ENCODE measurements around the gene MAFB. TPM values are rescaled to one million over a fixed set of nuclear protein-coding genes. Genes with fewer than 3 reads are reported as not detected.

Gene MAFB
- total RNA-seq, 2 experiments from 2014 or later = 0.28 to 0.33 TPM

DNA sequence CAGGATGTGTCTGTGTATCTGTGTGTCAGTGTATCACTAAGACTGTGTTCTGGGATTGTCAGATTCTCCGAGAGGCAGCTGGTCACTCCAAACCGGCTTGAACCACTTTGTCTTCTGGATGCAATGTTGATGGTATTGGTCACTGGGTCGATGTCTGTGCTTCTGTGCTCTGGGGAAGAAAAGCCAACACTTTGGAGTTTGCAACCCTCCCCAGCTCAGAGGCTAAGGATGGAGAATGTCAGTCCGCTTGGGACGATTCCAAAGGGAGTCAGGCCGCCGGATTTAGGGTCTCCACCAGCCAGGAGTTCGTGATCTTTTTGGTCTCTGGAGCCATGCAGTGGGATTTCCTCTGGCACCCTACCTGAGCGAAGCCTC, 5.2 kb downstream of the MAFB start:
- Mint-ChIP-seq H3K27ac (no peak overlapping the region), H3K4me1 (peaks cover 11% of the 10 kb centered on the region), H3K36me3 (ENCODE audit: low read depth) (no peaks in the 10 kb centered on the region), H3K9me3 (no peaks in the 10 kb centered on the region), H3K27me3 (peaks cover 83% of the 10 kb centered on the region), H3K4me3 (no peak overlapping the region)
- POLR2A ChIA-PET = no interaction called here
- CTCF ChIA-PET = no interaction called here
- DNase-seq = no peak

- Mint-ChIP-seq H3K27me3 (peaks cover 80% of the 10 kb centered on the region), H3K27ac (no peak overlapping the region)
- DNase-seq = no peak
These were observed 5.7 kb downstream of the MAFB start for GRCh38 chr20:40683221-40683893.

GRCh38 chr20:40682104-40682981, 6.7 kb downstream of the MAFB start:
- peaks cover 6% of the 10 kb centered on the region for H3K4me1 Mint-ChIP-seq
- no peaks in the 10 kb centered on the region for H3K36me3 Mint-ChIP-seq (ENCODE audit: low read depth)
- H3K27me3 Mint-ChIP-seq = peaks cover 77% of the 10 kb centered on the region
- no peak overlapping the region for H3K27ac Mint-ChIP-seq
- DNase-seq = no peak
- ChIA-PET POLR2A (interaction anchor here (0.5 kb wide), 1 partner anchor 188 kb away, joined by 3 read pairs; no protein-coding TSS in a partner anchor), CTCF (no interaction called here)
- no peak overlapping the region for H3K4me3 Mint-ChIP-seq
- H3K9me3 Mint-ChIP-seq = no peaks in the 10 kb centered on the region

More at GRCh38 chr20:40683221-40683893, 5.7 kb downstream of the MAFB start:
- ChIA-PET CTCF (no interaction called here), POLR2A (no interaction called here)
- Mint-ChIP-seq H3K36me3 (ENCODE audit: low read depth) (no peaks in the 10 kb centered on the region), H3K4me3 (no peak overlapping the region), H3K4me1 (peaks cover 8% of the 10 kb centered on the region), H3K9me3 (no peaks in the 10 kb centered on the region)

- no peak for DNase-seq
- Mint-ChIP-seq H3K4me3 (no peak overlapping the region), H3K9me3 (no peaks in the 10 kb centered on the region), H3K27me3 (peaks cover 75% of the 10 kb centered on the region), H3K4me1 (peaks cover 6% of the 10 kb centered on the region), H3K27ac (no peak overlapping the region), H3K36me3 (ENCODE audit: low read depth) (no peaks in the 10 kb centered on the region)
- ChIA-PET CTCF (no interaction called here), POLR2A (no interaction called here)
These were observed 7.4 kb downstream of the MAFB start for GRCh38 chr20:40681684-40682083.

GRCh38 chr20:40681165-40681564, 7.9 kb downstream of the MAFB start:
- ChIA-PET CTCF (interaction anchor here (2.0 kb wide), 1 partner anchor 9 kb away, joined by 6 read pairs; no protein-coding TSS in a partner anchor), POLR2A (no interaction called here)
- Mint-ChIP-seq H3K27ac (no peak overlapping the region), H3K4me3 (no peak overlapping the region), H3K36me3 (ENCODE audit: low read depth) (no peaks in the 10 kb centered on the region), H3K27me3 (peaks cover 75% of the 10 kb centered on the region), H3K4me1 (peaks cover 6% of the 10 kb centered on the region), H3K9me3 (no peaks in the 10 kb centered on the region)
- no peak for DNase-seq

- Mint-ChIP-seq H3K27me3 (peaks cover 71% of the 10 kb centered on the region), H3K4me1 (peaks cover 6% of the 10 kb centered on the region), H3K4me3 (no peak overlapping the region), H3K9me3 (no peaks in the 10 kb centered on the region), H3K27ac (no peak overlapping the region), H3K36me3 (ENCODE audit: low read depth) (no peaks in the 10 kb centered on the region)
- DNase-seq = no peak
- ChIA-PET CTCF (interaction anchor here (2.0 kb wide), 1 partner anchor 10 kb away, joined by 6 read pairs; no protein-coding TSS in a partner anchor), POLR2A (no interaction called here)
These were observed 8.7 kb downstream of the MAFB start for GRCh38 chr20:40680161-40680959.

GRCh38 chr20:40679184-40679583, 9.9 kb downstream of the MAFB start:
- peaks cover 6% of the 10 kb centered on the region for H3K4me1 Mint-ChIP-seq
- H3K36me3 Mint-ChIP-seq (ENCODE audit: low read depth) = no peaks in the 10 kb centered on the region
- ChIA-PET POLR2A (interaction anchor here (1.4 kb wide), 1 partner anchor 10 kb away, joined by 4 read pairs; the partner anchor contains the start of gene MAFB), CTCF (interaction anchor here (2.0 kb wide), 1 partner anchor 11 kb away, joined by 6 read pairs; no protein-coding TSS in a partner anchor)
- DNase-seq = no peak
- no peak overlapping the region for H3K4me3 Mint-ChIP-seq
- no peak overlapping the region for H3K27ac Mint-ChIP-seq
- H3K27me3 Mint-ChIP-seq = peaks cover 66% of the 10 kb centered on the region
- no peaks in the 10 kb centered on the region for H3K9me3 Mint-ChIP-seq

GRCh38 chr20:40678286-40678875, 10.7 kb downstream of the MAFB start:
- H3K27me3 Mint-ChIP-seq = peaks cover 61% of the 10 kb centered on the region

GRCh38 chr20:40677343-40677924, 11.6 kb downstream of the MAFB start:
- H3K36me3 Mint-ChIP-seq (ENCODE audit: low read depth) = no peaks in the 10 kb centered on the region
- H3K4me3 Mint-ChIP-seq = no peak overlapping the region
- POLR2A ChIA-PET = no interaction called here
- DNase-seq = no peak
- H3K27ac Mint-ChIP-seq = no peak overlapping the region
- no peaks in the 10 kb centered on the region for H3K4me1 Mint-ChIP-seq
- no peaks in the 10 kb centered on the region for H3K9me3 Mint-ChIP-seq
- CTCF ChIA-PET = no interaction called here
- H3K27me3 Mint-ChIP-seq = peaks cover 53% of the 10 kb centered on the region

More at GRCh38 chr20:40678286-40678875, 10.7 kb downstream of the MAFB start:
- Mint-ChIP-seq H3K36me3 (ENCODE audit: low read depth) (no peaks in the 10 kb centered on the region), H3K4me1 (peaks cover 2% of the 10 kb centered on the region), H3K9me3 (no peaks in the 10 kb centered on the region), H3K4me3 (no peak overlapping the region), H3K27ac (no peak overlapping the region)
- no peak for DNase-seq
- ChIA-PET POLR2A (interaction anchor here (1.4 kb wide), 1 partner anchor 10 kb away, joined by 4 read pairs; the partner anchor contains the start of gene MAFB), CTCF (no interaction called here)

GRCh38 chr20:40676491-40677269, 12.4 kb downstream of the MAFB start:
- ChIA-PET CTCF (interaction anchor here (0.6 kb wide), 1 partner anchor 262 kb away, joined by 3 read pairs; no protein-coding TSS in a partner anchor), POLR2A (no interaction called here)
- H3K27me3 Mint-ChIP-seq = peaks cover 46% of the 10 kb centered on the region

GRCh38 chr20:40675599-40676221, 13.3 kb downstream of the MAFB start:
- Mint-ChIP-seq H3K4me1 (no peaks in the 10 kb centered on the region), H3K27ac (no peak overlapping the region), H3K4me3 (no peak overlapping the region), H3K27me3 (peaks cover 38% of the 10 kb centered on the region), H3K9me3 (no peaks in the 10 kb centered on the region), H3K36me3 (ENCODE audit: low read depth) (no peaks in the 10 kb centered on the region)
- ChIA-PET POLR2A (no interaction called here), CTCF (no interaction called here)
- DNase-seq = no peak

More at GRCh38 chr20:40676491-40677269, 12.4 kb downstream of the MAFB start:
- Mint-ChIP-seq H3K4me3 (no peak overlapping the region), H3K9me3 (no peaks in the 10 kb centered on the region), H3K4me1 (no peaks in the 10 kb centered on the region), H3K36me3 (ENCODE audit: low read depth) (no peaks in the 10 kb centered on the region), H3K27ac (no peak overlapping the region)
- DNase-seq = no peak
